HG03159 (cell line): Measurements from ENCODE around the gene CLEC7A.
A peak's percentile ranks its signal among the peaks of the same experiment; 100 is the strongest.

ENCODE experiments used
- ATAC-seq: cut with Tn5 transposase; IDR thresholded peaks from one replicate; pipeline ENCODE4 v1.9.1; 2021; ENCODE audit warnings: mild to moderate bottlenecking, moderate library complexity; ENCODE audit not compliant: unreplicated experiment

CLEC7A gene

DNA sequence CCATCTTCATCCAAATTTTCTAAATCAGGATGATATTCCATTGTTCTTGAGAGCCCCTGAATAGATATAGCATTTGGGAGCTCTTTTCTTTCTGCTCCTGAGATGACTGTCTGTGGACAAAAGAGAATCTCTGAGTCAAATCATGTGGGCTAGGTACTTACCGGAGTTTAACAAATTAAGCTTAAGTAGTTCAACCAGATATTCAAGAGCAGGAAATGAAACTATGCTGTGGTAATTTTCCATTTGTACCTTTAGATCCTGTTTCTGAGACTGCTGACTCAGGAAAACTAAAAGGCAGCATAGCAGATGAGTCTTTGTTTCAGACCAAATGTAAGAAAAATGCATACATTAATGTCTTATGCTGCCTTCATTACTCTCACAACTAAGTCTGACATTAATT lies at the start of gene CLEC7A:
Gene CLEC7A, minus strand, starts transcription at position 158 of the 400 bp plus-strand sequence. Its CDS starts 117 bp downstream, at position 41.
- peak; percentile 83 for ATAC-seq

- no peak for ATAC-seq
Measured at GRCh38 chr12:10179776-10180181, 49.8 kb upstream of the CLEC7A start.

DNA sequence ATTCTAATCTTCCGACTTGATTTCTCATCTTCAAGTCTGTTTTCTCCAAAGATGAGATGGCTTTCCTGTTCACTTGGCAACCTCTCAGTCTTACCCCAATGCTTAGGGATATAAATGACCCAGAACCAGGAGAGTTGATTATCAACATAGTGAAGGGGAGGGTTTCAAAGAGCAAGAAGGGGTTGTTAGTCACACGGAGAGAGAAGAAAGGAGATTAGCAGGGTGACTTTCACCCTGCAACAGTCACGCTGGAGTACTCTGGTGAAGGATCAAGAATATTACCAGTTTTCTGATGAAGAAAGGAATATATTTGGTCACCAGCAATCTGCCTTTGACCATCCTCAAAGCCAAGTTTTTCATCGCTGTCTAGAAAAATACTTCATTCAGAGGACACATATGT lies 48.8 kb upstream of the CLEC7A start, which contains the start of gene TMEM52B:
Gene TMEM52B, plus strand, starts transcription at position 212 of the 400 bp plus-strand sequence. CDS start 543 bp downstream, outside the sequence.
- no peak for ATAC-seq

- no peak for ATAC-seq
Measured at GRCh38 chr12:10175846-10176636, 46.0 kb upstream of the CLEC7A start.

- no peak for ATAC-seq
Measured at GRCh38 chr12:10174986-10175614, 45.1 kb upstream of the CLEC7A start.

GRCh38 chr12:10171973-10172728 lies 42.2 kb upstream of the CLEC7A start, which contains the start of gene OLR1:
Gene OLR1, minus strand, starts transcription at chr12:10172132. Its CDS starts 55 bp downstream, at chr12:10172077.
- no peak for ATAC-seq

DNA sequence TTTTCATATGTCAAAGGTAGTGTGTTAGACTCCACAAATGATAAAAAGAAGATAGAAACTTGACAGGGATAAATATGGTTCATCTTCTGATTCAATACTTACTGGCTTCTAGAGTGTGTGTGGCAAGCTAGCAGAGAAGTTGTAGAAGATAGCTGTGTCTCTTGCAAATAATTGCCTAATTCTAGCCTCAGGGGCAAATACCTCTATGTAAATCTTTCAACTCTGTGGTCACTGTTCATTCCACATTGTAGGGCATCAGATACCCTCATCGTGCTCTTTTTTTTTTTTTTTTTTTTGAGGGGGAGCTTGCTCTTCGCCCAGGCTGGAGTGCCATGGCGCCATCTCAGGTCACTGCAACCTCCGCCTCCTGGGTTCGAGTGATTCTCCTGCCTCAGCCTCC lies 40.2 kb upstream of the CLEC7A start:
- ATAC-seq, result no peak

- ATAC-seq, result no peak
Measured at GRCh38 chr12:10169104-10169503, 39.1 kb upstream of the CLEC7A start.

DNA sequence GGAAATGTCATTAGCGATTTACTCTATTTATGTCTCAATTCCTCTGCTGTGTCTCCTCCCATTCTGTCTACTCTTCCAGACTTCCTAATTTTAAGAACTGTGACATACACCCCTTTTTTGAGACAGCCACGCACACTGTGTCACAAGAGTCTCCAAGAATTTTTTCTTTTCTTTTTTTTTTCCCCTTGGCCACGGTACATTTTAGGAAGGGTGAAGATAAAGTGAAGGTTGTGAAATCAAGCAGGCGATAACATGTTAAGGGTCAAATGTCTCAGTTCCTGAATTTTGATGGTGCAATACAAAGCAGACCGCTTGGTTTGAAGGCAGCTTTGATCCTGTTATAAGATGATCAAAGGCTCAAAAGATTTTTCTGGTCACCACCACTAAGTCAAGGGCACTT lies 37.6 kb upstream of the CLEC7A start:
- ATAC-seq, result no peak

DNA sequence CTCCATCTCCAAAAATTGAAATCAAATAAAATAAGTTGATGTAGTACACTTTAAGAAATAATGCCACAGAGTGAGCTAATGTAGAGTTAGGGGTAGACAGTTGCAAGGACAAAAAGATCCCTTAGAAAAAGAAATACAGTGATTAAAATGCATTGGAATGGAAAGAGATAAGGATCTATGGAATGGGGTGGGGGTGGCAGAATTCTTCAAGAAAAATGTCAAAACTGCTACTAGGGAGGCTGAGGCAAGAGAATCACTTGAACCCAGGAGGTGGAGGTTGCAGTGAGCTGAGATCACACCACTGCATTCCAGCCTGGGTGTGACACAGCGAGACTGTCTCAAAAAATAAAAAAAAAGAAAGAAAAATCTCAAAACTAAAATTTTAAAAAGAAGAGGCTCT lies 35.4 kb upstream of the CLEC7A start:
- no peak for ATAC-seq

DNA sequence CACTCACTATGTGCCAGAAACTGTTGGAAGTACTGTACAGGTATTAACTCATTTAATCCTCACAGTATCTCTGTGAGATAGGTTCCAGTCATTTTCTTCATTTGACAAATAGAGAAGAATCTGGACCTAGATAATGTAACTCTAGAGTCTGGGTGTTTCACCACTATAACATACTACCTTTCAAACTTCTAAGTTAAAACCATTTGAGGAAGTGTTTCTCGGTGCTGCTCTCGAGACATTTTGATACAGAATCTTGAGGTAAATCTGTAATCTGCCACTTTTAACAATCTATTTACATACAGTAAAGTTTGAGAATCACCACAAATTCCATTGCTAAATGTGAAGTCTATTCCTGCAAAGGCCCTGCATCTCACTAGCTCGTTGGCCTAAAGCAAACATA lies 33.1 kb upstream of the CLEC7A start:
- no peak for ATAC-seq

DNA sequence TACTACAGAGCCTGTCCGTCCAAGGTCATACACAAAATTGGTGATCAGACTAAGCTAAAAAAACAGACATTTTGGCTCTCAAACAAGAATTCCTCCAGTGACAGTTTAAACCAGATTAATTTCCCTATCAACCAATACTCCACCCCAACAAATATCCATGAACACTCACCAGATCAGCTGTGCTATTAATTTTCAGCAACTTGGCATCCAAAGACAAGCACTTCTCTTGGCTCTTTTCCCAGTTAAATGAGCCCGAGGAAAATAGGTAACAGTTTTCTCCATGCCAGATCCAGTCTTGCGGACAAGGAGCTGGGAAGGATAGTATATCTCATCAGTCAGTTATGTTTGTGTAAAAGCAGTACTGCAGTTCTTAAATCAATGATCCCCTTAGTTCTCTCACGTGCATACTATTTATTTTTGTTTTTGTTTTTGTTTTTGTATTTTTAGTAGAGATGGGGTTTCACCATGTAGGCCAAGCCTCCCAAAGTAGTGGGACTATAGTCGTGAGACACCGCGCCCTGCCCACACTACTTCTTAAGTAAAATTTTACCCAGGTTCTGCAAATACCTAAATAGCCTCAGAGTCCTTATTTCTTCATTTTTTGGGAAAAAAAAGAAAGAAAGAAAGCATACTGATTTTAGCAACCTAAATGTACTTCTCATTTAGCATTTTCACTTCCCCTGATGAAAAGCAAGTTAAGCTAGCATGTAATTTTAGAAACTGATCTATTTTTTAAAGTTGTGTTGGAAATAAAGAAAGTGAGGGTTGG lies 30.8 kb upstream of the CLEC7A start:
- no peak for ATAC-seq

DNA sequence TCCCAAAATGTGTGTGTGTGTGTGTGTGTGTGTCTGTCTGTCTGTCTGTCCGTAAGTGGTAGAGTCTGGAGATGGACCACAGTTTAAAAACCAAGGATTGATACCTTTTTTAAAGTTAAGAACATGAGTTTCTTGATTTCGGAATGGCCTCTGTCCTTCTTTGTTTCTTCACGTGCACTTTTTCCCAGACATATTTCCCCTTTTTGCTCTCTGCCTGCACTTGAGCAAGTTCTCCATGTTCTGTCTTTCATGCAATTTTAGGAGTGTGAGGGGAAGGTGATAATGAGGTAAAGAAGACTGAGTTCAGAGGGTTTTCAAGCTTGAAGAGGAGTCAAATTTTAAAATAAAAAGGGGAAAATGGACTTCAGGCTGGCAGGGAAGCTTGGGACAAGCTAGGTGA lies 29.3 kb upstream of the CLEC7A start:
- ATAC-seq, result no peak

DNA sequence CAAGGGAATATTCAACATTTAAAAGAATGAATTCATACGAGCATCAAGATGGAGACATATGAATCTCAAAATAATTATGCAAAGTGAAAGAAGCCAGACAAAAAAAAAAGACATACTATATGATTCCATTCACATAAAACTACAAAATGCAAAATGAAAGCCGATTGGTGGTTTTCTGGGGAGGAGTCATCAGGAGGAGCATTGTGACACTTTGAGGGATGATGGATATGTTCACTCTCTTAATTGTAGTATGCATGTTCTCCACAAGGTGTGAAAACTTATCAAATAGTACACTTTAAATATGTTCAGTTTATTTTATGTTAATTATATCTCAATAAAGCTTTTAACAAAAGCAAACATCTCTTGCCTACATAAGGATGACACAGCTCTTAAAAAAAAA lies 28.4 kb upstream of the CLEC7A start:
- ATAC-seq, result no peak

DNA sequence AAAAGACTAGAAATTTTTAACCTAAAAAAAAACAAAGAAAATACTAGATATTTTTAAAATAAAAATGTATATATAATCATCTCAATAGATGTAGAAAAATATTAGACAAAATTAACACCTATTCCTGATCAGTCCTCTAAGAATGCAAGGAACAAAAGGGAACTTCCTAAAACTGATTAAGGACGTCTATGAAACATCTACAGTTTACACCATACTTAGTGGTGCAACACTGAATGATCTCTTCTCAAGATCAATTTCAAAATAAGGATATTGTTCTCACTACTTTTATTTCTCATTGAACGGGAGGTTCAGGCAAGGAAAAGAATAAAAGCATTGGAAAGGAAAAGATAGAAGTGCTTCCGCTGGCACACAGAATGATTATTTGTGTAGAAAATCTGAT lies 26.0 kb upstream of the CLEC7A start:
- ATAC-seq, result no peak

- ATAC-seq, result no peak
Measured at GRCh38 chr12:10154145-10154496, 24.1 kb upstream of the CLEC7A start.

- ATAC-seq, result peak; percentile 54
Measured at GRCh38 chr12:10153271-10154144, 23.5 kb upstream of the CLEC7A start.

DNA sequence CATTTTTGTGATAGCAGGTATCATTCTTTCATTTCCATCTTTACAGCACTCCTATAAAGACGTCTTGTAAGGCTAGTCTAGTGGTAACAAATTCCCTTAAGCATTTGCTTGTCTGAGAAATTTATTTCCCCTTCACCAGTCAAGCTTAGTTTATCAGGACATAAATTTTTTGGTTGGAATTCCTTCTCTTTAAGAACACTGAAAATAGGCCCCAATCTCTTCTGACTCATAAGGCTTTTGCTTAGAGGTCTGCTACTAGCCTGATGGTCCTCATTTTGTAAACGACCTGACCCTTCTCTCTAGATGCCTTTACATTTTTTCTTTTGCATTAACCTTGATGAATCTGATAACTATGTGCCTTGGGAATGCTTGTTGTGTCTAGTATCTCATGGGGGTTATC lies 21.6 kb upstream of the CLEC7A start:
- no peak for ATAC-seq

GRCh38 chr12:10147714-10148403 lies 17.9 kb upstream of the CLEC7A start:
- ATAC-seq, result peak; percentile 77
